Measurements from ENCODE around the gene UBE2E2.
A peak's percentile ranks its signal among the peaks of the same experiment; 100 is the strongest.

DNA sequence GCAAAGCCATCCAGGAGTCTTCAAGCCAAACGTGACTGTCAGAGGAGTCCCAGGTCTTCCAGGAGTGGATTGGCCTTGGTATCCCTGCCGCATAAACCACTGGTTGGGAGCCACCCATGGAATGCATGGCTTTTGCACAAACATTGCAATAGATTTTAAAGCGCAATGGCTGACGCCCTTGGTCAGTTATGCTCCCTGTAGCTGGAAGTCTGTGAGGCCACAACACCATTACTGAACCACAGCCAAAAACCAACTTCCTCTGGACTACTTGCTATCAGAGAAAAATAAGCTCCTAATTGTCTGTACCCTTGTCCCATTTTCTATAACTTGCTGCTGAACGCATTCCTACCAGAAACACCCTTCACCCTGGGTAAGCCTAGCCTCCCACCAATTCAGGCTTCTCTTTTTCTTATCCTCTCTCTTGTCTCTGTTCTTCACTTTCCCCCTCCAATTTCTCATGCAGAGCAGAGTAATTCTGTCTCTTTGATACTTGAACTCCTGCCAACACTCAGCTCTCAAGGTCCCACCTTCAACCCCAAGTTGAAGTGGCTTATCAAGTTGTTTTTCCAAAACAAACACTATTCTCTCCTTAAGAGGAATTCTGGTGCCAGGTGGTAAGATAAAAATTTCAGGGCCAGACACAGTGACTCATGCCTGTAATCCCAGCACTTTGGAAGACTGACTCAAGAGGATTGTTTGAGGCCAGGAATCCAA, 426.2 kb downstream of the UBE2E2 start:
- TF ChIP-seq, protein P1, sequence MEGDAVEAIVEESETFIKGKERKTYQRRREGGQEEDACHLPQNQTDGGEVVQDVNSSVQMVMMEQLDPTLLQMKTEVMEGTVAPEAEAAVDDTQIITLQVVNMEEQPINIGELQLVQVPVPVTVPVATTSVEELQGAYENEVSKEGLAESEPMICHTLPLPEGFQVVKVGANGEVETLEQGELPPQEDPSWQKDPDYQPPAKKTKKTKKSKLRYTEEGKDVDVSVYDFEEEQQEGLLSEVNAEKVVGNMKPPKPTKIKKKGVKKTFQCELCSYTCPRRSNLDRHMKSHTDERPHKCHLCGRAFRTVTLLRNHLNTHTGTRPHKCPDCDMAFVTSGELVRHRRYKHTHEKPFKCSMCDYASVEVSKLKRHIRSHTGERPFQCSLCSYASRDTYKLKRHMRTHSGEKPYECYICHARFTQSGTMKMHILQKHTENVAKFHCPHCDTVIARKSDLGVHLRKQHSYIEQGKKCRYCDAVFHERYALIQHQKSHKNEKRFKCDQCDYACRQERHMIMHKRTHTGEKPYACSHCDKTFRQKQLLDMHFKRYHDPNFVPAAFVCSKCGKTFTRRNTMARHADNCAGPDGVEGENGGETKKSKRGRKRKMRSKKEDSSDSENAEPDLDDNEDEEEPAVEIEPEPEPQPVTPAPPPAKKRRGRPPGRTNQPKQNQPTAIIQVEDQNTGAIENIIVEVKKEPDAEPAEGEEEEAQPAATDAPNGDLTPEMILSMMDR (IDR thresholded peaks at IDR 0.05), result no peak
- TF ChIP-seq POLR2AphosphoS5 (IDR thresholded peaks at IDR 0.05), result peak in 1 of 3 donors; percentile 35

Data from stomach (tissue), 4 donors.